ENCODE measurements around the gene PRDM16. TPM values are rescaled to one million over a fixed set of nuclear protein-coding genes. Genes with fewer than 3 reads are reported as not detected.

Gene PRDM16
- total and polyA plus RNA-seq, 2 of the 8 experiments (the other 6 are each of a cell fraction or from before 2014, with no cell fraction given): 0.39 to 0.43 TPM

- Histone ChIP-seq H3K23ac (ENCODE audit: insufficient read length) (no peak overlapping the region), H4K91ac (replicated peaks; ENCODE audit: insufficient read length, low read length) (peak overlapping the region; percentile 80), H2BK20ac (ENCODE audit: low read length) (peak overlapping the region; percentile 34; the same call in 1 of the 2 replicates), H3K4ac (replicated peaks; ENCODE audit: insufficient read length, low read depth, low read length) (no peak overlapping the region), H3K36me3 (ENCODE audit: control insufficient read depth in 2 of 4, insufficient read depth in 4 of 4, low read length in 3 of 4) (no peaks in the 10 kb centered on the region), H2BK120ac (replicated peaks; ENCODE audit: low read depth, low read length) (no peak overlapping the region), H3K4me1 (replicated peaks in 1 of 4; ENCODE audit: control insufficient read depth in 3 of 4, insufficient read depth in 4 of 4, low read length in 3 of 4) (no peaks in the 10 kb centered on the region; a peak in 2 of 7 replicates), H3K79me1 (ENCODE audit: low read depth, low read length) (peaks cover 4% of the 10 kb centered on the region), H2BK5ac (ENCODE audit: low read depth, low read length) (0 out of 2 replicates have a peak overlapping the region, but pooled peaks have one; percentile 27), H3K4me2 (ENCODE audit: insufficient read depth in 1 of 2, low read depth in 2 of 2, low read length in 2 of 2) (no peak overlapping the region), H3K27ac (ENCODE audit: low read depth, low read length) (no peak overlapping the region), H4K5ac (ENCODE audit: insufficient read length, low read depth, low read length) (no peak overlapping the region), H4K8ac (ENCODE audit: extremely low read depth, insufficient read depth, low read length) (peak overlapping the region; percentile 16; the same call in 1 of the 2 replicates), H2BK12ac (ENCODE audit: low read depth, low read length) (peak overlapping the region; percentile 91; the same call in 1 of the 2 replicates), H3K79me2 (ENCODE audit: control insufficient read depth in 1 of 2, insufficient read depth in 2 of 2, low read length in 2 of 2) (no peaks in the 10 kb centered on the region), H3K18ac (ENCODE audit: extremely low read depth, low read length) (no peak overlapping the region), H3K4me3 (ENCODE audit: extremely low read depth in 1 of 4, insufficient read depth in 2 of 4, low read depth in 3 of 4, low read length in 4 of 4) (no peak overlapping the region), H3K27me3 (replicated peaks in 1 of 4; ENCODE audit: control insufficient read depth in 3 of 4, extremely low read depth in 1 of 4, insufficient read depth in 3 of 4, low read length in 3 of 4) (peaks cover 0 to 3% (median 0%) of the 10 kb centered on the region in 4 experiments; a peak in 1 of 7 replicates), H3K14ac (ENCODE audit: insufficient read length) (no peak overlapping the region), H2AK5ac (ENCODE audit: low read depth, low read length) (peak overlapping the region; percentile 75; the same call in 1 of the 2 replicates), H3K23me2 (ENCODE audit: low read depth, low read length) (no peaks in the 10 kb centered on the region), H3K56ac (replicated peaks; ENCODE audit: insufficient read length, low read depth, low read length) (no peak overlapping the region), H2BK15ac (ENCODE audit: low read length) (no peak overlapping the region; the same call in 1 of the 2 replicates), H3K9ac (replicated peaks in 1 of 4; ENCODE audit: extremely low read depth in 1 of 4, low read depth in 3 of 4, low read length in 3 of 4) (no peak overlapping the region), H3K9me3 (ENCODE audit: insufficient read depth in 2 of 2, low read depth in 1 of 2, low read length in 1 of 2) (peaks cover 0 to 2% of the 10 kb centered on the region in 2 experiments; a peak in 2 of 4 replicates), H4K20me1 (replicated peaks in 1 of 2; ENCODE audit: control insufficient read depth in 1 of 2, insufficient read depth in 2 of 2, low read length in 2 of 2) (peaks cover 0 to 6% of the 10 kb centered on the region in 2 experiments), H2AFZ (ENCODE audit: low read length) (no peak overlapping the region)
- DNase-seq (ENCODE audit: low read depth in 1 of 2, low spot score in 2 of 2): no peak
- no peak for FAIRE-seq
- 94% methylated on average over 12 of the region's 16 CpGs; no CpG with 5 or more reads in 1 of the 2 experiments for WGBS, 2 experiments (ENCODE audit: extremely low coverage in 1 of 2, insufficient coverage in 1 of 2, insufficient read length in 1 of 2, insufficient replicate concordance in 2 of 2, low coverage in 1 of 2, low lambda C conversion rate in 2 of 2, missing lambda C conversion rate in 1 of 2)
- TF ChIP-seq BACH1 (IDR thresholded peaks at IDR 0.05; ENCODE audit: low read length): no peak
- TF ChIP-seq RXRA (IDR thresholded peaks at IDR 0.05; ENCODE audit: insufficient read depth, low read depth, low read length): no peak
- no peak for TF ChIP-seq EZH2 (IDR thresholded peaks at IDR 0.05; ENCODE audit: low read depth, low read length, severe bottlenecking)
- no peak for TF ChIP-seq KDM4A (IDR thresholded peaks at IDR 0.05; ENCODE audit: low read depth, low read length, severe bottlenecking)
- TF ChIP-seq ASH2L (IDR thresholded peaks at IDR 0.05; ENCODE audit: low read length): no peak
- no peak for TF ChIP-seq GTF2F1 (IDR thresholded peaks at IDR 0.05; ENCODE audit: borderline replicate concordance, low read depth, low read length)
- no peak for TF ChIP-seq EGR1 (IDR thresholded peaks at IDR 0.05; ENCODE audit: borderline replicate concordance, low read depth, low read length)
- no peak for TF ChIP-seq MAFK (IDR thresholded peaks at IDR 0.05; ENCODE audit: low read depth, low read length)
- no peak for TF ChIP-seq CBX5 (IDR thresholded peaks at IDR 0.05; ENCODE audit: low read depth, low read length)
- TF ChIP-seq SP2 (IDR thresholded peaks at IDR 0.05; ENCODE audit: low read length): no peak
- no peak for TF ChIP-seq RBBP5 (IDR thresholded peaks at IDR 0.05; ENCODE audit: borderline replicate concordance, low read depth, low read length)
- TF ChIP-seq CEBPB (IDR thresholded peaks at IDR 0.05; ENCODE audit: low read depth, low read length): no peak
- no peak for TF ChIP-seq POLR2A (IDR thresholded peaks at IDR 0.05; ENCODE audit: control extremely low read depth in 1 of 2, low read depth in 2 of 2, low read length in 2 of 2)
- no peak for TF ChIP-seq JUN (IDR thresholded peaks at IDR 0.05; ENCODE audit: low read depth, low read length)
- CTCF ChIA-PET (ENCODE audit: partially characterized antibody): interaction anchor here (0.5 to 0.8 kb wide), 2 partner anchors 166 to 249 kb away, joined by 3 read pairs; no protein-coding TSS in a partner anchor
- POLR2A ChIA-PET (ENCODE audit: partially characterized antibody): no interaction called here
Measured at GRCh38 chr1:3117879-3118278, 48.9 kb downstream of the PRDM16 start.

Measured in H1 (cell line).